ENCODE data around the gene CFAP91.

GRCh38 chr3:119681279-119681678, 21.5 kb upstream of the CFAP91 start:
- TF ChIP-seq MLX (CRISPR knock-in tag; conservative IDR thresholded peaks at IDR 0.05) (no peak), CTCF (IDR thresholded peaks at IDR 0.05 in 2 of 3, conservative IDR thresholded peaks at IDR 0.05 in 1 of 3; ENCODE audit: insufficient read depth in 2 of 3, low read depth in 1 of 3, low read length in 3 of 3) (peak; percentile 25 to 65 (median 34); a peak in 4 of 6 replicates), MYC (IDR thresholded peaks at IDR 0.05; ENCODE audit: low read depth, low read length) (no peak), MYC (CRISPR knock-in tag; IDR thresholded peaks at IDR 0.05; ENCODE audit: borderline replicate concordance, low read depth) (no peak), RBM22 (IDR thresholded peaks at IDR 0.05; ENCODE audit: low read depth, low read length, poor library complexity, severe bottlenecking) (no peak), ZHX1 (conservative IDR thresholded peaks at IDR 0.05; ENCODE audit: low read length) (no peak), HDAC2 (IDR thresholded peaks at IDR 0.05) (no peak), CREB3 (tag; conservative IDR thresholded peaks at IDR 0.05; ENCODE audit: low read depth) (no peak), TRIM25 (IDR thresholded peaks at IDR 0.05; ENCODE audit: borderline replicate concordance) (no peak), ZNF830 (CRISPR knock-in tag; IDR thresholded peaks at IDR 0.05) (no peak), RFX5 (IDR thresholded peaks at IDR 0.05; ENCODE audit: low read depth, low read length) (no peak), EZH2 (IDR thresholded peaks at IDR 0.05; ENCODE audit: borderline replicate concordance, low read depth, low read length) (no peak), FOS (IDR thresholded peaks at IDR 0.05; ENCODE audit: extremely low read depth, insufficient read length) (no peak)
